Fibroblast of villous mesenchyme (primary cell): ENCODE results near the gene PDLIM1. TPM values are rescaled to one million over a fixed set of nuclear protein-coding genes. Genes with fewer than 3 reads are reported as not detected.
"Not testable (repeated sequence)": the region's sequence is repeated elsewhere in the genome, so short reads cannot be mapped to it uniquely, and the experiment has no call there.

Source experiments
- DNase-seq: peaks from one replicate; pipeline ENCODE4 v3.0.0-alpha.2; 2010; ENCODE audit warnings: low read depth
- H3K4me3 ChIP-seq: 2 replicates; pipeline ENCODE4 v1.5.1; 2011; ENCODE audit warnings: low read depth, mild to moderate bottlenecking, low read length
- CTCF ChIP-seq: IDR thresholded peaks from 2 replicates; pipeline ENCODE4 v1.5.1; 2012; ENCODE audit warnings: low read depth, mild to moderate bottlenecking, low read length; ENCODE audit not compliant: insufficient read depth
- total RNA-seq: library from RNA; depleted of rRNA; stranded (reverse); fragments of >200 nt; gene quantifications from 2 replicates; pipeline ENCODE4 v1.2.3, GENCODE V29; 2012

The PDLIM1 gene
- total RNA-seq, 1 donor: 75.6 TPM

- DNase-seq: peak; percentile 96
- no peak overlapping the region for H3K4me3 ChIP-seq
- TF ChIP-seq CTCF: no peak
These were observed 60.8 kb downstream of the PDLIM1 start for GRCh38 chr10:95229724-95230627.

GRCh38 chr10:95228934-95229723 lies 61.7 kb downstream of the PDLIM1 start:
- H3K4me3 ChIP-seq, DNase-seq: not testable (repeated sequence)

GRCh38 chr10:95225136-95225535 lies 65.7 kb downstream of the PDLIM1 start:
- no peak for TF ChIP-seq CTCF
- DNase-seq: no peak
- no peak overlapping the region for H3K4me3 ChIP-seq

- no peak for TF ChIP-seq CTCF
- no peak overlapping the region for H3K4me3 ChIP-seq
- DNase-seq: no peak
These were observed 69.7 kb downstream of the PDLIM1 start for GRCh38 chr10:95221124-95221523.

- H3K4me3 ChIP-seq: no peak overlapping the region
- TF ChIP-seq CTCF: no peak
- no peak for DNase-seq
These were observed 70.3 kb downstream of the PDLIM1 start for GRCh38 chr10:95220539-95220938.

GRCh38 chr10:95217476-95217875 lies 73.3 kb downstream of the PDLIM1 start:
- peak; percentile 36 for DNase-seq
- no peak for TF ChIP-seq CTCF
- no peak overlapping the region for H3K4me3 ChIP-seq

- no peak for TF ChIP-seq CTCF
- H3K4me3 ChIP-seq: no peak overlapping the region
- peak; percentile 16 for DNase-seq
These were observed 76.0 kb downstream of the PDLIM1 start for GRCh38 chr10:95214793-95215192.
